Upper lobe of left lung (tissue), 4 donors: ENCODE measurements around the gene TYRP1.

Source experiments
- POLR2A ChIP-seq, 4 donors: fragments of 450-650 bp; IDR thresholded peaks; one replicate each; pipeline ENCODE4 v1.5.1; 2016 to 2017; ENCODE audit warnings: antibody characterized with exemption in 4 of 4, mild to moderate bottlenecking in 2 of 4
- TF ChIP-seq, protein P1 (sequence below), 6 experiments: fragments of 450-650 bp in 4 of 6; fragments of 200-600 bp in 2 of 6; sonication (generic) in 2 of 6; IDR thresholded peaks; one replicate each; pipeline ENCODE4 v1.5.1; 2016 to 2019; ENCODE audit warnings: antibody characterized with exemption in 6 of 6

DNA sequence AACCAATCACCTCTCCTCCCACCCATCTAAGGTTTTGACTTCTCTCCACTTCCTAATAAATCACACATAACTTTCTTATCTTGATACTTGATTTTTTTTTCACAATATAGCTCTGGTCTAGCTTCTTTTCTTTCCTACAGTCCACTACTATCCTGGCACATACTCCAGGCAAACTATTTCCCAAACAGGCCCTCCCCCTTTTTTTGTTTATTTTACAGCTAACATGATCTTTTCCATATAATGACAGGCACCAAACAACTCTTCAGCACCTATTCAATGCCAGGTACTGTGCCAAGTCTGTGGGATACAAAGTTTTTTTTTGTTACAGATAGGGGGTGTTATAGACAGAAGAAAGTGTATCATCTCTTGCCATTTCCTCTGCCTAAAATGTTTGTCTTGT is 7.9 kb downstream of the TYRP1 start:
- TF ChIP-seq POLR2A (IDR thresholded peaks at IDR 0.05): no peak
- TF ChIP-seq, protein P1, sequence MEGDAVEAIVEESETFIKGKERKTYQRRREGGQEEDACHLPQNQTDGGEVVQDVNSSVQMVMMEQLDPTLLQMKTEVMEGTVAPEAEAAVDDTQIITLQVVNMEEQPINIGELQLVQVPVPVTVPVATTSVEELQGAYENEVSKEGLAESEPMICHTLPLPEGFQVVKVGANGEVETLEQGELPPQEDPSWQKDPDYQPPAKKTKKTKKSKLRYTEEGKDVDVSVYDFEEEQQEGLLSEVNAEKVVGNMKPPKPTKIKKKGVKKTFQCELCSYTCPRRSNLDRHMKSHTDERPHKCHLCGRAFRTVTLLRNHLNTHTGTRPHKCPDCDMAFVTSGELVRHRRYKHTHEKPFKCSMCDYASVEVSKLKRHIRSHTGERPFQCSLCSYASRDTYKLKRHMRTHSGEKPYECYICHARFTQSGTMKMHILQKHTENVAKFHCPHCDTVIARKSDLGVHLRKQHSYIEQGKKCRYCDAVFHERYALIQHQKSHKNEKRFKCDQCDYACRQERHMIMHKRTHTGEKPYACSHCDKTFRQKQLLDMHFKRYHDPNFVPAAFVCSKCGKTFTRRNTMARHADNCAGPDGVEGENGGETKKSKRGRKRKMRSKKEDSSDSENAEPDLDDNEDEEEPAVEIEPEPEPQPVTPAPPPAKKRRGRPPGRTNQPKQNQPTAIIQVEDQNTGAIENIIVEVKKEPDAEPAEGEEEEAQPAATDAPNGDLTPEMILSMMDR (IDR thresholded peaks at IDR 0.05): no peak
